MM.1S (cell line): ENCODE results near the gene SYNGR4.

Experiments
- DNase-seq: peaks from one replicate; pipeline ENCODE4 v3.0.0-alpha.2; 2015
- H2AFZ ChIP-seq: fragments of 300-600 bp; sonication (generic); 2 replicates; pipeline ENCODE4 v1.6.0; 2016; ENCODE audit warnings: antibody characterized with exemption, low read length
- H3F3A ChIP-seq: fragments of 300-600 bp; sonication (generic); 2 replicates; pipeline ENCODE4 v1.6.1; 2016; ENCODE audit warnings: mild to moderate bottlenecking, antibody characterized with exemption, low read length, moderate library complexity, mixed read lengths; ENCODE audit not compliant: insufficient read depth
- H3K27ac ChIP-seq: fragments of 300-600 bp; sonication (generic); 2 replicates; pipeline ENCODE4 v1.5.1; 2016; ENCODE audit warnings: mild to moderate bottlenecking, low read length
- H3K27me3 ChIP-seq: fragments of 300-600 bp; sonication (generic); replicated peaks from 2 replicates; pipeline ENCODE4 v1.6.0; 2016; ENCODE audit warnings: low read length; ENCODE audit not compliant: insufficient read depth
- H3K36me3 ChIP-seq: fragments of 300-600 bp; sonication (generic); replicated peaks from 2 replicates; pipeline ENCODE4 v1.6.1; 2016; ENCODE audit warnings: mild to moderate bottlenecking, low read length, mixed read lengths; ENCODE audit not compliant: insufficient read depth
- H3K4me1 ChIP-seq: fragments of 300-600 bp; sonication (generic); 2 replicates; pipeline ENCODE4 v1.6.1; 2016; ENCODE audit warnings: low read length, mixed read lengths
- H3K4me2 ChIP-seq: fragments of 300-600 bp; sonication (generic); 2 replicates; pipeline ENCODE4 v1.6.0; 2016; ENCODE audit warnings: low read depth, low read length
- H3K4me3 ChIP-seq: fragments of 300-600 bp; sonication (generic); 2 replicates; pipeline ENCODE4 v1.5.1; 2016; ENCODE audit warnings: low read length, mixed read lengths
- H3K79me2 ChIP-seq: fragments of 300-600 bp; sonication (generic); 2 replicates; pipeline ENCODE4 v1.6.1; 2016; ENCODE audit warnings: mixed run types, low read length, mixed read lengths
- H3K9ac ChIP-seq: fragments of 300-600 bp; sonication (generic); 2 replicates; pipeline ENCODE4 v1.6.1; 2016; ENCODE audit warnings: low read length, mixed read lengths
- H3K9me2 ChIP-seq: fragments of 300-600 bp; sonication (generic); replicated peaks from 2 replicates; pipeline ENCODE4 v1.6.1; 2016; ENCODE audit warnings: mild to moderate bottlenecking, low read length, mixed read lengths; ENCODE audit not compliant: insufficient read depth
- H3K9me3 ChIP-seq: fragments of 300-600 bp; sonication (generic); replicated peaks from 2 replicates; pipeline ENCODE4 v1.6.1; 2016; ENCODE audit warnings: mild to moderate bottlenecking, low read length, mixed read lengths; ENCODE audit not compliant: insufficient read depth
- H4K20me1 ChIP-seq: fragments of 300-600 bp; sonication (generic); 2 replicates; pipeline ENCODE4 v1.6.1; 2016; ENCODE audit warnings: mild to moderate bottlenecking, low read length, moderate library complexity, mixed read lengths; ENCODE audit not compliant: insufficient read depth
- EZH2 ChIP-seq: fragments of 300-600 bp; sonication (generic); optimal IDR thresholded peaks from 2 replicates; pipeline ENCODE3; 2017; ENCODE audit warnings: low read depth, mild to moderate bottlenecking, antibody characterized with exemption, low read length, mixed read lengths
- EZH2phosphoT487 ChIP-seq: fragments of 300-600 bp; sonication (generic); IDR thresholded peaks from 2 replicates; pipeline ENCODE4 v1.6.1; 2018; ENCODE audit warnings: antibody characterized with exemption, low read length
- TF ChIP-seq, protein P1 (sequence below): fragments of 300-600 bp; sonication (generic); IDR thresholded peaks from 2 replicates; pipeline ENCODE4 v1.5.1; 2016; ENCODE audit warnings: antibody characterized with exemption, low read length, mixed read lengths

Gene SYNGR4

GRCh38 chr19:48392860-48393558 lies 28.8 kb downstream of the SYNGR4 start:
- peaks cover 22% of the 10 kb centered on the region for H3F3A ChIP-seq
- H3K4me3 ChIP-seq: no peak overlapping the region
- DNase-seq: no peak
- peaks cover 51% of the 10 kb centered on the region for H3K27me3 ChIP-seq
- no peaks in the 10 kb centered on the region for H4K20me1 ChIP-seq
- H3K4me2 ChIP-seq: no peak overlapping the region
- peaks cover 6% of the 10 kb centered on the region; the same call in 1 of the 2 replicates for H3K36me3 ChIP-seq
- no peak overlapping the region for H3K9ac ChIP-seq
- TF ChIP-seq EZH2phosphoT487 (no peak), EZH2 (no peak)
- TF ChIP-seq, protein P1, sequence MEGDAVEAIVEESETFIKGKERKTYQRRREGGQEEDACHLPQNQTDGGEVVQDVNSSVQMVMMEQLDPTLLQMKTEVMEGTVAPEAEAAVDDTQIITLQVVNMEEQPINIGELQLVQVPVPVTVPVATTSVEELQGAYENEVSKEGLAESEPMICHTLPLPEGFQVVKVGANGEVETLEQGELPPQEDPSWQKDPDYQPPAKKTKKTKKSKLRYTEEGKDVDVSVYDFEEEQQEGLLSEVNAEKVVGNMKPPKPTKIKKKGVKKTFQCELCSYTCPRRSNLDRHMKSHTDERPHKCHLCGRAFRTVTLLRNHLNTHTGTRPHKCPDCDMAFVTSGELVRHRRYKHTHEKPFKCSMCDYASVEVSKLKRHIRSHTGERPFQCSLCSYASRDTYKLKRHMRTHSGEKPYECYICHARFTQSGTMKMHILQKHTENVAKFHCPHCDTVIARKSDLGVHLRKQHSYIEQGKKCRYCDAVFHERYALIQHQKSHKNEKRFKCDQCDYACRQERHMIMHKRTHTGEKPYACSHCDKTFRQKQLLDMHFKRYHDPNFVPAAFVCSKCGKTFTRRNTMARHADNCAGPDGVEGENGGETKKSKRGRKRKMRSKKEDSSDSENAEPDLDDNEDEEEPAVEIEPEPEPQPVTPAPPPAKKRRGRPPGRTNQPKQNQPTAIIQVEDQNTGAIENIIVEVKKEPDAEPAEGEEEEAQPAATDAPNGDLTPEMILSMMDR: no peak
- H3K9me2 ChIP-seq: no peaks in the 10 kb centered on the region
- H3K27ac ChIP-seq: no peak overlapping the region
- H3K4me1 ChIP-seq: peaks cover 24% of the 10 kb centered on the region
- H3K9me3 ChIP-seq: no peaks in the 10 kb centered on the region
- no peak overlapping the region for H2AFZ ChIP-seq
- peaks cover 42% of the 10 kb centered on the region for H3K79me2 ChIP-seq

GRCh38 chr19:48393559-48394330 lies 29.6 kb downstream of the SYNGR4 start, which contains the start of gene GRIN2D:
Gene GRIN2D, plus strand, starts transcription at chr19:48393668. Its CDS starts 4,725 bp downstream, at chr19:48398393.
- peaks cover 34% of the 10 kb centered on the region for H3K79me2 ChIP-seq
- H3K9me3 ChIP-seq: no peaks in the 10 kb centered on the region
- H3K27me3 ChIP-seq: peaks cover 51% of the 10 kb centered on the region
- DNase-seq: no peak
- H3K9ac ChIP-seq: no peak within 1 kb of the TSS
- no peak within 1 kb of the TSS for H3K4me3 ChIP-seq
- H3K36me3 ChIP-seq: no peaks in the 10 kb centered on the region
- no peaks in the 10 kb centered on the region for H3K9me2 ChIP-seq
- no peak within 1 kb of the TSS for H3K27ac ChIP-seq
- no peaks in the 10 kb centered on the region for H4K20me1 ChIP-seq
- no peak for TF ChIP-seq EZH2
- TF ChIP-seq EZH2phosphoT487: no peak; the same call in 1 of the 2 replicates
- peaks cover 17% of the 10 kb centered on the region for H3F3A ChIP-seq
- no peak within 1 kb of the TSS for H3K4me2 ChIP-seq
- H3K4me1 ChIP-seq: peaks cover 17% of the 10 kb centered on the region
- H2AFZ ChIP-seq: no peak within 1 kb of the TSS

DNA sequence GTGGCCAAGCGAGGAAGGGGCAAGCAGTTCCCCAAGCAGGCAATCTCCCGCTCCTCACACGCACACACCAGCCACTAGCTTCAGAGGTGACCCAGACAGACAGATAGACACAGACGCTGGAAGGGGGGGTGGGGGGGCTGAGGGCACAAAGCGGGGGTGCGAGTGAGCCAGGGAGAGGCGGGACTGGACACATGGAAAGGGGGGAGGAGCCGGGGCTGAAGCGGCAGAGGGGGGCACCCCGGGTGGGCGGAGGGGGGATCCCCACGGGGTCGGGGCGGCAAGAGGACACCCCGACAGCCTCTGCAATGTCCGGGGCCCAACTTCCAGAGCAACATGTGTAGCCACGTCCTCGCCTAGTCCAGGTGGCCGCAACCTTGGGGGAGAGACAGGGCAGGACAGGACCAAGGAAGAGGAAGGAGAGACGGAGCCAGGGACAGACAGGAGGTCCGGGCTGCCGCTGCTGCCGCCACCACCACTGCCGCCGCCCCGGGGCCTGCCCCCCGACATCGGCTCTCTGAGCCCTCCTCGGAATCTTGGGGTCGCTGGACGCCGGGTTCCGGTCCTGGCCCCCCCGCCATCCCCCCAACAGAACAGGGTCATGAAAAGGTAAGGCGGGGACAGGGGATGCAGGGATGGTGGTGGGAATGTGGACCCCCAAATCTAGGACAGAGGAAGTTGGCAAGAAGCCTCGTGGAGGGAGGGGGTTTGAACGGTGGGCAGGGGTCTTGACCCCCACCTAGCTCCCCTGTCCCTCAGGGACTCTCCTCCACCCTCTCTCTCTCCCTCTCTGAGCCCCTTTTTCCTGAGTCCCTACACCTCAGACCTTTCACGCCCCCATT lies 30.4 kb downstream of the SYNGR4 start:
- Histone ChIP-seq H3K4me1 (peaks cover 9% of the 10 kb centered on the region), H3K4me3 (no peak overlapping the region), H3K9me2 (no peaks in the 10 kb centered on the region), H4K20me1 (no peaks in the 10 kb centered on the region), H3K9me3 (no peaks in the 10 kb centered on the region), H3K9ac (no peak overlapping the region), H3K79me2 (peaks cover 26% of the 10 kb centered on the region), H2AFZ (no peak overlapping the region), H3K36me3 (no peaks in the 10 kb centered on the region), H3K4me2 (no peak overlapping the region), H3F3A (peaks cover 18% of the 10 kb centered on the region), H3K27ac (no peak overlapping the region), H3K27me3 (peaks cover 51% of the 10 kb centered on the region)
- TF ChIP-seq EZH2: no peak
- TF ChIP-seq, protein P1: no peak
- TF ChIP-seq EZH2phosphoT487: no peak
- no peak for DNase-seq
